ENCODE results near the gene CXCL13.
"Not testable (repeated sequence)": the region's sequence is repeated elsewhere in the genome, so short reads cannot be mapped to it uniquely, and the experiment has no call there.

CXCL13 gene, protein sequence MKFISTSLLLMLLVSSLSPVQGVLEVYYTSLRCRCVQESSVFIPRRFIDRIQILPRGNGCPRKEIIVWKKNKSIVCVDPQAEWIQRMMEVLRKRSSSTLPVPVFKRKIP

DNA sequence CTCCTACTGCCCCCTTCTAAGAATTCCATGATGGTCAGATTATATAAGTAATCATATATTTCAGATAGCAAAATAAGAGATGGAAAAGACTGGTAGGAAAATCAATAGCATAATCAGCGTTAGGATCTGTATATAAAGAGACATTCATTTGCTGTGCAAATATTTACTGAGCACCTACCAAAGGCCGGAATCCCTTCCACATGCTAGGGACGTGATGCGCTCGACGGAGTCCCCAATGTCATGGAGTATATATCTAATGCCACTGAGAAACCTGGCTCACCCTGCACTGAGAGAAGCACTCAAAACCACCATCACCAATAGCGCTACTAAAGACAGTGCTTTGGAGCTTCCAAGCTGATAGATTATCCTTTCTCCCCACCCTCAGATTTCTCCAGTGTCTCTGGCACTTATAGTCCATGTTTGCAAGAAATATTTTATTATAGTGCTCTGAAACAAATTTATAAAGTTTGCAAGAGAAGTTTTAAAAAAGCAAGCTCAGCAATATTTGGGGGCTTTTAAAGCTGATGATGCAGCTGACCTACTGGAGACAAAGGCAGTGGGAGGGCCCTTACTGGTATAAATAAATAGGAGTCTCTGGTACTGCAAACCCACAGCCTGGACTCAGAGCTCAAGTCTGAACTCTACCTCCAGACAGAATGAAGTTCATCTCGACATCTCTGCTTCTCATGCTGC is at the start of gene CXCL13:
CXCL13 (plus strand) TSS at position 611 of the 693 bp plus-strand sequence; CDS start at position 657, 46 bp downstream.
- no peak for DNase-seq (ENCODE audit: low read depth)

DNA sequence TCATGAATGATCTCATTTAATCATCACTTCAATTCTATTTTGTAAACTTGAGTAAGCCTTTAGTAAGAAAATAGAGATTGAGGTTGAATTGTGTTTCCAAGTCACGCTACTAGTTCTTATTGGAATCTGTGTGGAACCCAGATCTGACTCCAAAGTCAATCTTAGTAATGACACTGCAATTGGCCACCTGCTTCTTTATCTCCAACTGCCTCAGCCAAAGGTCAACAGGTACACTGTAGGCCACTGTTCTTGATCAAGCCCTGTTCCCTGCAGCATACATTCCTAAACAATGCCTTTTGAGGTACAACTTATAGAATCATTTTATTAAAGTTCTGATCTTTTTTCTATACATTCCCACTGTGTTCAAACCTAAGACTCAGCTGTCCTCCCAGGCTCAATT is 45.5 kb upstream of the CXCL13 start:
- no peak for DNase-seq (ENCODE audit: low read depth)

DNA sequence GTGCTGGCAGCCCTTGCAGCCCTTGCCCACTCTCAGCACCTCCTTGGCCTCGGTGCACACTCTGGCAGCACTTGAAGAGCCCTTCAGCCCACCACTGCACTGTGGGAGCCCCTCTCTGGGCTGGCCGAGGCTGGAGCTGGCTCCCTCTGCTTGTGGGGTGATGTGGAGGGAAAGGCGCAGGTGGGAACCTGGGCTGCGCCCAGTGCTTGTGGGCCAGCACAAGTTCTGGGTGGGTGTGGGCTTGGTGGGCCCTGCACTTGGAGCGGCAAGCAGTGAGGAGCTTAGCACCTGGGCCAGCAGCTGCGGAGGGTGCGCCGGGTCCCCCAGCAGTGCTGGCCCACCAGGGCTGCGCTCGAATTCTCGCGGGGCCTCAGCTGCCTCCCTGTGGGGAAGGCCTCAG is 43.9 kb upstream of the CXCL13 start:
- not testable (repeated sequence) for DNase-seq (ENCODE audit: low read depth)

DNA sequence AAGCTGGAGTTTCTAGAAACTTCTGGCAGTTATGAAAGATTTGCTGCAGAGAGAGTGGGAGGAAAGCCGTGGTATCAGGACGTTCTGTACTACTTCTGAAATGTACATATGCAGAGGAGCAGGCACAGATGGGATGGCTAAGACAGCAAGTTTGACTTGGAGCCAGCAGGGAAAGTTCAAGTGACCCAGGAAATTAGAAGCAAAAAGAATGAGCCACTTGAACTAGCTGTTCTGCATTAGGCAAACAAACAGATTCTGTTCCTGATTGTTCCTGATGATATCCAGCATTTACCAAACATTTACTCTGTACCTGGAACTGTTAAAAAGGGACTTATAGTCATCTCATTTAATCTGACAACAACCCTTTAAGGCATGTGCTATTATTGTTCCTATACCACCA is 41.4 kb upstream of the CXCL13 start:
- no peak for DNase-seq (ENCODE audit: low read depth)

DNA sequence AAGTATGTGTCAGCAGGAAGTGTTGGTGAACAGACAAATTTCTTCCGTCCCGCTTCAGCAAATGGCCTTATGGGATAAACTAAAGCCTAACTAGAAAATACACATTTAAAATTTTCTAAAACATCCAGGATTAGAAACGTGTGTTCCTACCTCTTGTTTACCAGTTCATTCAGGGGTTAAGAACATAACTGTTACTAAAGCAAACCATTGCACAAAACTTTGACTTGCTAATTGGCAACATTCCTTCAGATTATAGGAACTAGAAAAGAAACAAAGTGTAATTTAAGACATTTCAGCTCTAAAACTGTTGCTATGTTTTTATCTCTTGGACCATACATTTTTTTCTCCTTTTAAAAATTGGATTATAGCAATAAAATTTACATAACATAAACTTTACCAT is 39.5 kb upstream of the CXCL13 start:
- no peak for DNase-seq (ENCODE audit: low read depth)

DNA sequence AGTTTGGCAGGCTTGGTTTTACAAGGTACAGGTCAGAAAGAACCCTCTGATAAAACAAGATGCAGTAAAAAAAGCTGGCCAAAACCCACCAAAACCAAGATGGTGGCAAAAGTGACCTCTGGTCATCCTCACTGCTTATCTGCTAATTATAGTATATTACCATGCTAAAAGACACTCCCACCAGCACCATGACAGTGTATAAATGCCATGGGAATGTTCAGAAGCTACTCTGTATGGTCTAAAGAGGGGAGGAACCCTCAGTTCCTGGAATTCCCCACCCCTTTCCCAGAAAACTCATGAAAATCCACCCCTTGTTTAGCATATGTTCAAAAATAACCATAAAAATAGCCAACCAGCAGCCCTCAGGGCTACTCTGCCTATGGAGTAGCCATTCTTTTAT is 38.1 kb upstream of the CXCL13 start:
- DNase-seq (ENCODE audit: low read depth): no peak

DNA sequence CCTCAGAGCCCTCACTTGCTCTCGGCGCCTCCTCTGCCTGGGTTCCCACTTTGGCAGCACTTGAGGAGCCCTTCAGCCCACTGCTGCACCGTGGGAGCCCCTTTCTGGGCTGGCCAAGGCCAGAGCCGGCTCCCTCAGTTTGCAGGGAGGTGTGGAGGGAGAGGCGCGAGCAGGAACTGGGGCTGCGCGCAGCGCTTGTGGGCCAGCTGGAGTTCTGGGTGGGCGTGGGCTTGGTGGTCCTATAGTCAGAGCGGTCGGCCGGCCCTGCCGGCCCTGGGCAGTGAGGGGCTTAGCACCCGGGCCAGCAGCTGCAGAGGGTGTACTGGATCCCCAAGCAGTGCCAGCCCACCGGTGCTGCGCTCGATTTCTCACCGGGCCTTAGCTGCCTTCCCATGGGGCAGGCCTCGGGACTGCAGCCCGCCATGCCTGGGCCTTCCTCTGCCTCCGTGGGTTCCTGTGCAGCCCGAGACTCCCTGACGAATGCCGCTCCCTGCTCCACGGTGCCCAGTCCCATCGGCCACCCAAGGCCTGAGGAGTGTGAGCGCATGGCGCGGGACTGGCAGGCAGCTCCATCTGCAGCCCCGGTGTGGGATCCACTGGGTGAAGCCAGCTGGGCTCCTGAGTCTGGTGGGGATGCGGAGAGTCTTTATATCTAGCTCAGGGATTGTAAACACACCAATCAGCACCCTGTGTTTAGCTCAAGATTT is 35.0 kb upstream of the CXCL13 start:
- not testable (repeated sequence) for DNase-seq (ENCODE audit: low read depth)

DNA sequence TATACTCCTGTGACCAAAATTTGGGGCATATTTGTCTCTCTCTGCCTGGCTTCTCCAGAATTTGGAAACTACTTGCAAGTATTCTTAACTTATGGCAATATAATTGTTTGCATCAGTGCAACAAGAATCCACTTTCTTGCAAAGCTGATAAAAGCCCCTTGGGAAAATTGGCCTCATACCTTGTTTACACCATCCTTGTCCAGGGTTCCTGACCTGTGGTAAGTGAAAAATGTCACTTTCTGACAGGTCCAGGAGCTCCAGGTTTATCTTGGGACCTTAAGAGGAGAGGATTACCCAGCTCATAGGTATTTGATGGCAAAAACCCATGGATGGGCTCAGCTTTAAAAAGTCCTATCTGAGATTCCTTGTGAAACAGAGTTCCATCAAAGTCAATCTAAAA is 29.3 kb upstream of the CXCL13 start:
- DNase-seq (ENCODE audit: low read depth): no peak

DNA sequence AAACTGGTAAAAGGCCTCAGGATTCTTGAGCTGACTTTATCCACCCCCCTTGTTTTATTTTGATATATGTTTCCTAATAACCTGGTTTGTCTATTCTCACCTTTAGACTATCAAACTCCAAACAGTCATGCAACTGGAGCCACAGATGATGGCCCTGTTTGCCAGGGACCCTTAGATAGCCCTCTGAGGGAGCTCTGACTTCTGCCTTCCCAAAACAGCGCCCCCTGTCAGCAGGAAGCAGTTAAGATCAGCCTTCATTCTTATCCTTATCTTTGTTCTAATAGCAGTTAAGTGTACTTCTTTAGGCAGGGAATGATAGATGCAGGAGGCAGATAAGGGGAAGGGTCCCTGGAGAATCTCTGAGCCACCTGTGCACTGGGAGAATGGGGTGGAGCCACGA is 27.5 kb upstream of the CXCL13 start:
- no peak for DNase-seq (ENCODE audit: low read depth)

DNA sequence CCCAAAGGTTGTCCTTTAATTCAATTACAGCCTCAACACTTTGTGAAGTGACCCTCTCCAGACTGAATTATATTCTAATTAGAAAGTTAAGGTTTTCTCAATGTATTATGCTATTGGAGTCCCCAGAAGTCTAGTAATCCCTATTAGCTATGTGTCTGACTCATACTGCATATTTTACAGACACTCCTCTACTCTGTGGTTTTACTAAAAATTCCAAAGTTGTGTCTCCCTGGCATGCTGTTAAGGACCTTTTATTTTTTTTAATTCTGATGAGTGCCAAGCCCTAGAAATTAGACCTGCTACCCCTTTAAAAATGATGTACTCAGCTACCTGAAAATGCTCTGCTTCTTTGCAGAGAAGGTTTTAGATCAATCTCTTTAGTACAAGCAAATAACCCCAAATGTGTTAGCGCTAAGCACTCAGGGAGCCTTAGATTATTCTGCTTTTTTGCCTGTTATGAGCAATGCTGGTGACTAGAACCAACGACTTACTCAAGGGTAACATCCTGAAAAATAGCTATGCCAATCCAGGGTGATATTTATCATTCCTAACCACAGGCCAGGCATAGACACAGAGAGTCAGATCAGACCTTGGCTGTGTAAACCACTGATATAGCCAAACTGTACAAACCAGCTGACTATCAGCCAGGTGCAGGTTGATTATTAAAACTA is 26.1 kb upstream of the CXCL13 start:
- peak; percentile 61 for DNase-seq (ENCODE audit: low read depth)

DNA sequence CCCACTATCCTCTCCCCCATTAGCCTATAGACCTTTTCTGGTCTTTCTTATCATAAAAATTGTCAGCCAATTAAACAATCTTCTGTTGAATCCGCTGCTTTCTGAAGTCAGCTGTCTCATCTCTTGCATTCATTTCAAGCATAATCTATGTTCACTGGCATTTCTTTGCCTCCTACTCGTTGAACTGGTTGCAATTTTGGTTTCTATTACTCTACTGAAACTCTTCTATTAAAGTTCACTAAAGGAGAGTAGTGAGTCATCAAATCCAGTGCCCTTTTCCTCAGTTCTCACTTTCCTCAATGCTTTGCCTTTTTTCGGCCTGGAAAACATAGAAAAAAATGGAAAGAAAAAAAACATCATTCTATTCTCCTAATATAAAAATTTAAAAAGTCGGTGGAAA is 23.9 kb upstream of the CXCL13 start:
- peak; percentile 31 for DNase-seq (ENCODE audit: low read depth)

DNA sequence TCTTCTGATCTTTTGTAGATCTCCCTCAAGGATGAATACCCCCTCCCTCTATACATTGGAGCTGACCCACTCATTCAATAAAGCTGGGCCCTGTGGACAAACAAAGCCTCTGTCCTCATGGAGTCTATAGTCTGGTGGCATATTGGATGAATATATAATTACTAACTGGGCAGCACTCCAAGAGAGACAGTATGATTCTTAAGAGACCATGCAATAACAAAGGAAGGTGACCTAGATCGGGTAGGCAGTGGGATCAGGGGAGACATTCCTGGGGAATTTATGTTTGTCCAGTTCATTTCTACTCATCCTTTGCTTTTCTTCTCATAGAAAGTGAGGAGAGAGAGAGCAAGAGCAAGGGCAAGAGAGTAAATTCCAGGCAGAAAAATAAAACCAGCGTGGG is 23.5 kb upstream of the CXCL13 start:
- no peak for DNase-seq (ENCODE audit: low read depth)

DNA sequence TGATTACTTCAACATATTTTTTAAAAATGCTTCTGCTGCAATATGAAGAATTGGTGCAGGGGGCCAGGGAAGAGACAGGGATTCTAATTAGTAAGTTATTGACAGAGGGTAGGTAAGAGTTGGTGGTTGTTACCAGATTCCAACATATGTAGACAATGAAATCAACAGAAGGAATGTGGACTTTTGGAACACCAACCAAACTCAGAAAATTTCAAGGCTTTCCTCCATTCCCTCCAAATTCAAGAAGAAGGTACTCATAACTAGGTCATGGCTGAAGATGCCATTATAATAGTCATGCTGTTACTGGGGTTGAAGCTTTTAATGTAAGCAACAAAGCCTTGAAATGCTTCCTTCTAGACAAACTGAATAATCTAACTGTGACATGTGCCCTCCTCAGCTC is 22.9 kb upstream of the CXCL13 start:
- DNase-seq (ENCODE audit: low read depth): no peak

DNA sequence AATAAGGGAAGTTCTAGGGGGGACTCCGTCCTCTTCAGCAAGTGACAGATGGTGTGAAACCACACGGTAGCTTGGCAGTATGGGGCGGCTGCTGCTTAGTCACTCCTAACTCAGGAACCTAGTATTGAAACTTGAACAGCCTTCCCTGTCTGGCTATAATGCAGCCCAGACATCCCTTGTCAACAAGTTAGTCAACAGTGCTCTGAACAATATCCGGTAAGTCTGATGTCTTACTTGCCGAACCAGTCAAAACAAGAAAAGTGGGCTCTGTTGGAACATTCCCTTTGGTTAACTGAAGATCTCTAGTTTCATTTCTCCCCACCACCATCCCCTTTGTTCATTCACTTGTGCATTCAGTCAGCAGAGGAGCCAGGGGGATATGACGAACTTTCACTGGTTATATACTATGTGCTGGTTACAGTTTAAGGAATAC is 18.7 kb upstream of the CXCL13 start:
- no peak for DNase-seq (ENCODE audit: low read depth)

DNA sequence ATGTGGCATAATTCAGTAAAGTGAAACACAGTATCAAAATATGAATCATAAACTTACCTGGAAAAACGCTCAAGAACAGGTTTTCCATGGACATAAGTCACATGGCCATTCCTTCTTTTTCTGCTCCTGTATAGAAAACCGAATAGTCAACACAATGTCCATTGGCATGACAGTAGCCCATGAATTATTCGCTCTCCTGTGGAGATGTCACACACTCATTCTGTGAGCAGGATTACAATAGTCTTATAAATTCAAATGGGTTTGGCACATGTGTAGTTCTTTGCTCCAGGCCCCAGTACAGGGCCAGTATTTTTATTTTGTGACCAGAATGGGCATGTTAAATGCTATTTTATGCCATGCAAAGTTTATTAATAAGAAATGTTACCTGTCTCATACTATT is 15.1 kb upstream of the CXCL13 start:
- DNase-seq (ENCODE audit: low read depth): no peak

DNA sequence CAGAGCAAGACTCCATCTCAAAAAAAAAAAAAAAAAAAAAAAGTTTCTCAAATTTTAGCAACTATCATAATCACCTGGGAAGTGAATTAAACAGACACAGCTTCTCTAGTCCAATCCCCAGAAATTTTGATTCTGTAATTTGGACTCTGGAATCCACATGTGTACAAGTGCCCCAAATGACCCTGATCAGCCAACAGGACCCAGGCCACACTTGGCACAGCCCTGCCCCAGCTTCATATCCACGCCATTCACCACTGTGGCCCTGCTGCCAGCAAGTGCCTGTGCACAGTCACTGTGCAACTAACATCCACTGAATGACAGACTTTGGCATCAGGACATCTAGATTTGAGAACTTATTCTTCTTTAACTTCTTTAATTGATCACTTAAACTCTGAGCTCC is 14.1 kb upstream of the CXCL13 start:
- DNase-seq (ENCODE audit: low read depth): no peak

DNA sequence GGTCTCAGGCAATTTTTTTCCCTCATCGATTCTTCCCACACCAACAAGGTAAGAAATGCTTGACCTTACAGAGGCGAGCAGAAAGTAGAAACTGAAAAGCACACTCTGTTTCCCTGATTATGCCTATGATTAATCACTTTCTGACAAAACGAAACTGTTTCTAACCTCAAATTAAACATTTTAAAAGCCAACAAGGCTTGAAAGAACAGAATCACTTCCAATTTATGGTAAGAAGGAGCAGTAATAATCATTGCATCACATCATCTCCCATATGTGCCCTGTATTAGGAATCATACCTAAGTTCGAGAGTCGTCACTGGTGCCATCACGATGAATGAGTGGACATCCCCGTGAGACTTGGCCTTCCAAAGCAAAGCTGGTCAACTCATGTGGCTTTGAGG is 12.5 kb upstream of the CXCL13 start:
- DNase-seq (ENCODE audit: low read depth): no peak

DNA sequence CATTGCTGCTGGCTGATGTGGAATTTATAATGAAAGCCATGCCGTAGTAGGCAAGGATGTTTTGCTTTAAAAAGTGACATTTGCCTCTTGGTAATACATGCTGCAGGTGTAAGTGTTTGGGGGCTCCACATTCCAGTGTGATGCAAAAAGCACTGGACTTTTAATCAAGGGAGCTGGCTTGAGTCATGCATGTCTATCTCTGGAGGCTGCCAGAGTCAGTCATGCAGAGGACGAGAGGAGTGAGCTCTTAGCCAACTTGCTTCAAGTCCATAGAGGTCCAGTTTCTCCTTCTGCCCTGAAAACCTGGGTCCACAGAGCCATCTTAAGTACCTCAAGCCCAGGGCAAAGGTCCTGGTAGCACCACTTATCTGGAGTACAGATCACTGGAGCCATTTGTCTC is 11.6 kb upstream of the CXCL13 start:
- no peak for DNase-seq (ENCODE audit: low read depth)

DNA sequence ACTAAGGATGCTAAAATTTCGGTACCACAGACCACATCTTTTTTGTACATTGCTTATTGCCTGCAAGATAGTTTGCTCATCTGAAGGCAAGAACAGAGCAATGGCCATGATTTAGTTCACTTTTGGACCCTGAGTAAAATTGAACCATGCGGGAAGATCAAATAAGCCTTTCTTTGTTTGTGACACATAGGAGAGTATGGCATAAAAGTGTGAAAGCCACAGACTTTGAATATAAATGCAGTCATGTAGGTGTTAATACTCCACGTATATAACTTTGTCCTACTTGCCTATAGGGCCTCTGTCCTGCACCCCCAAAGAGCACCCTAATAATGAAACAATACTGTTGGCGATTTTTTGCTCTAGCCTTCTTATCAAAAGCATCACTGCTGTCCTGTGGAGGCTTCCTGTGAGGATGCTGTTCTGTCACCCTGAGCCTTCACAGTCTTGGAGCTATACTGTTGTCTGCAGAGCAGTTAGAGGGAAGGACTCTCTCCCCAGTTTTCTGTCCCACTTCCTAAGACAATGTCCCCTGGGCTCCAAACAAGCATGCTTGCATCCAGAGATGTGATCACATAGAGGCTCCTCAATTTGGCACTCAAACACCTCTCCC is 10.2 kb upstream of the CXCL13 start:
- no peak for DNase-seq (ENCODE audit: low read depth)

DNA sequence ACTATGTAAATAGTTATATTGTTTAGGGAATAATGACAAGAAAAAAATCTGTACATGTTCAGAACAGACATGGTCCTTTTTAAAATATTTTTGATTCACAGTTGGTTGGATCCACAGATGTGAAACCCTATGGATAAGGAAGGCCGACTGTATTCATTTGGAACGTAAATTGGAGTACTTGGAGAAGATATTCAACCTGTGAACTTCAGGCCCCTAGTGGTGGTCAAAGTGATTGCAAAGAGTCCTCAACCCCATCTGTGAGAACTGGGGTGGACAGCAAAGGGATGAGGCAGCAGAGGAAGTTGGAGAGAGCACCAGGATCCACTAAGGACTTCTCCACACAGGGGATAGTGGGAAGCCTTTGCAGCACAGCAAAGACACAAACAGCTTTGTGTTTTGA is 6.2 kb upstream of the CXCL13 start:
- DNase-seq (ENCODE audit: low read depth): peak; percentile 44

DNA sequence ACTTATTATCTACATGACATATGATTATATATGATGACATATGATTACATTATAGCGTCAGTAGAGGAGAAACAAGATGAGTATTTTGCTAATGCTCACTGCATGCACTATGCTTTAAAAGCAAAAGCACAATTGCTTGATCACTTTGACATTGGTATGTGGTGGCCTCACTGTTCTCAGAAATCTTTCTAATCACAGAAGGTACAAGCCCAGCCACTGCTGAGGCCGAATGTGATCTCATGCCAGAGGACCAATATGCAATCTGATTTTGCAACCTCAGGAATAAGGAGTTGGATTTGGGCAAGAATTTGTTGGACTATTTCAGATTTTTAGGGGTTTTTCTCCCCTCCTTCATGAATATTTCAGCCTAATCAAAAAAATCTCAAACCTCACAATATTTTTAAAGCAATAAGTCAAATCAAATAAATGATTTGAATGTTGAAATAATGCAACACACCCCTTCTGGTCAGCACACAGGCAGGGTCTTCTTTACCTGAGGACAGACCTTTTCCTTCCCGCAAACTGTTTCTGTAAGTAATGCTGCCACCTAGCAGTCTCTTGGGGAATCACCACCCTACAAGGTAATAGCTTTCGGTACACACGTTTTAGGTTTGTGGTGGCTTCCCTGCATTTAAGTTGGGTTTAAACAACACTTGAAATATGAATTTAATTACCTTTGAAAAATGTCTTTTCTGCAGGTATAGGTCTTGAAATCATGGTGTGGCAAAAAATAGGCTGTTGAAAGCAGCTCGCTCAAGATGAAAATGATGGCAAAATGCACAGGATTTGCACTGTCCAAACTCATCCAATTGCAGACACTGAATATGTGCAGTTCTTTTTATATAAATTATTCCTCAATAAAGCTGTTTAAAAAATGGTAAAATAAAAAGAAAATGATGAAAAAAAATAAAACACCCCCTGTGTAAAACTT is 4.8 kb upstream of the CXCL13 start:
- no peak for DNase-seq (ENCODE audit: low read depth)

All from stromal cell of bone marrow (primary cell).